HUES64 (cell line): ENCODE data around the gene CUL4B.
A peak's percentile ranks its signal among the peaks of the same experiment; 100 is the strongest.
"Not testable (repeated sequence)": the region's sequence is repeated elsewhere in the genome, so short reads cannot be mapped to it uniquely, and the experiment has no call there.

Source experiments
- H3K27ac ChIP-seq: 2 replicates; pipeline ENCODE4 v1.7.0; 2013; ENCODE audit warnings: low read depth, low read length, inconsistent platforms
- H3K27me3 ChIP-seq: 2 replicates; pipeline ENCODE4 v1.6.1; 2013; ENCODE audit warnings: mild to moderate bottlenecking, low read length; ENCODE audit not compliant: insufficient read depth
- H3K36me3 ChIP-seq: 2 replicates; pipeline ENCODE4 v1.6.1; 2013; ENCODE audit warnings: mild to moderate bottlenecking, low read length; ENCODE audit not compliant: insufficient read depth
- H3K4me1 ChIP-seq: 2 replicates; pipeline ENCODE4 v1.6.1; 2013; ENCODE audit warnings: mild to moderate bottlenecking, low read length, moderate library complexity; ENCODE audit not compliant: insufficient read depth
- H3K4me3 ChIP-seq: 2 replicates; pipeline ENCODE4 v1.5.1; 2013; ENCODE audit warnings: mild to moderate bottlenecking, low read length, moderate library complexity
- H3K9ac ChIP-seq: 2 replicates; pipeline ENCODE4 v1.6.1; 2013; ENCODE audit warnings: mild to moderate bottlenecking, low read depth, low read length
- H3K9me3 ChIP-seq: 2 replicates; pipeline ENCODE4 v1.6.1; 2013; ENCODE audit warnings: low read depth, low read length; ENCODE audit not compliant: insufficient read depth
- WGBS: fragments of 150-250, 120-280 bp; methylation state at CpG from one replicate; pipeline ENCODE4 v1.1.7; 2013; ENCODE audit warnings: missing lambda C conversion rate; 5-methylcytosine and 5-hydroxymethylcytosine counted together

The CUL4B gene

GRCh38 chrX:120517936-120518335 lies 42.8 kb downstream of the CUL4B start:
- no peaks in the 10 kb centered on the region for H3K27me3 ChIP-seq
- no peak overlapping the region for H3K9ac ChIP-seq
- H3K4me3 ChIP-seq: no peak overlapping the region
- peaks cover 5% of the 10 kb centered on the region; the same call in 1 of the 2 replicates for H3K4me1 ChIP-seq
- no peak overlapping the region for H3K27ac ChIP-seq
- H3K36me3 ChIP-seq: no peaks in the 10 kb centered on the region
- 95% methylated on average over 2 of the region's 3 CpGs for WGBS
- no peaks in the 10 kb centered on the region for H3K9me3 ChIP-seq

- Histone ChIP-seq H3K27ac (no peak overlapping the region), H3K9me3 (no peaks in the 10 kb centered on the region), H3K4me1 (peaks cover 5% of the 10 kb centered on the region; the same call in 1 of the 2 replicates), H3K4me3 (no peak overlapping the region), H3K27me3 (no peaks in the 10 kb centered on the region), H3K9ac (no peak overlapping the region), H3K36me3 (no peaks in the 10 kb centered on the region)
- WGBS: 20% methylated on average over 1 of the region's 1 CpG
Measured at GRCh38 chrX:120514236-120514635, 46.5 kb downstream of the CUL4B start.

- Histone ChIP-seq H3K27ac (no peak overlapping the region), H3K27me3 (no peaks in the 10 kb centered on the region), H3K9me3 (no peaks in the 10 kb centered on the region), H3K4me3 (no peak overlapping the region), H3K4me1 (peaks cover 5% of the 10 kb centered on the region; the same call in 1 of the 2 replicates), H3K9ac (no peak overlapping the region), H3K36me3 (no peaks in the 10 kb centered on the region)
- WGBS: 100% methylated on average over 1 of the region's 2 CpGs
Measured at GRCh38 chrX:120512627-120513026, 48.1 kb downstream of the CUL4B start.

GRCh38 chrX:120512222-120512621 lies 48.5 kb downstream of the CUL4B start:
- Histone ChIP-seq H3K9me3 (no peaks in the 10 kb centered on the region), H3K27ac (no peak overlapping the region), H3K27me3 (no peaks in the 10 kb centered on the region), H3K4me3 (no peak overlapping the region), H3K36me3 (no peaks in the 10 kb centered on the region), H3K9ac (no peak overlapping the region), H3K4me1 (peaks cover 5% of the 10 kb centered on the region; the same call in 1 of the 2 replicates)
- WGBS: 94% methylated on average over 3 of the region's 3 CpGs

- 91% methylated on average over 1 of the region's 1 CpG for WGBS
- Histone ChIP-seq H3K27ac (no peak overlapping the region), H3K36me3 (no peaks in the 10 kb centered on the region), H3K9ac (no peak overlapping the region), H3K27me3 (no peaks in the 10 kb centered on the region), H3K4me3 (no peak overlapping the region), H3K4me1 (no peaks in the 10 kb centered on the region), H3K9me3 (no peaks in the 10 kb centered on the region)
Measured at GRCh38 chrX:120504569-120504968, 56.2 kb downstream of the CUL4B start.

GRCh38 chrX:120499301-120500072 lies 61.3 kb downstream of the CUL4B start:
- Histone ChIP-seq H3K9ac (no peak overlapping the region), H3K9me3 (no peaks in the 10 kb centered on the region), H3K36me3 (no peaks in the 10 kb centered on the region), H3K4me3 (no peak overlapping the region), H3K27me3 (no peaks in the 10 kb centered on the region), H3K4me1 (no peaks in the 10 kb centered on the region), H3K27ac (no peak overlapping the region)
- 88% methylated on average over 3 of the region's 4 CpGs for WGBS

GRCh38 chrX:120490119-120490518 lies 70.6 kb downstream of the CUL4B start:
- H3K9me3 ChIP-seq, H3K4me1 ChIP-seq, H3K36me3 ChIP-seq, H3K27ac ChIP-seq, H3K9ac ChIP-seq, H3K27me3 ChIP-seq, H3K4me3 ChIP-seq: not testable (repeated sequence)
- 100% methylated on average over 1 of the region's 2 CpGs for WGBS

GRCh38 chrX:120486786-120487185 lies 74.0 kb downstream of the CUL4B start:
- no peaks in the 10 kb centered on the region for H3K27me3 ChIP-seq
- H3K9me3 ChIP-seq: no peaks in the 10 kb centered on the region
- no peak overlapping the region for H3K4me3 ChIP-seq
- no peaks in the 10 kb centered on the region for H3K4me1 ChIP-seq
- WGBS: 87% methylated on average over 6 of the region's 9 CpGs
- no peaks in the 10 kb centered on the region for H3K36me3 ChIP-seq
- H3K27ac ChIP-seq: no peak overlapping the region
- H3K9ac ChIP-seq: no peak overlapping the region

GRCh38 chrX:120485638-120486520 lies 74.9 kb downstream of the CUL4B start:
- no peaks in the 10 kb centered on the region for H3K4me1 ChIP-seq
- peak overlapping the region; percentile 63 for H3K4me3 ChIP-seq
- H3K36me3 ChIP-seq: no peaks in the 10 kb centered on the region
- peak overlapping the region; percentile 77; the same call in 1 of the 2 replicates for H3K27ac ChIP-seq
- H3K27me3 ChIP-seq: no peaks in the 10 kb centered on the region
- peak overlapping the region; percentile 88 for H3K9ac ChIP-seq
- H3K9me3 ChIP-seq: no peaks in the 10 kb centered on the region
- WGBS: 5% methylated on average over 34 of the region's 39 CpGs

GRCh38 chrX:120485315-120485637 lies 75.5 kb downstream of the CUL4B start:
- peak overlapping the region; percentile 63 for H3K4me3 ChIP-seq
- H3K9me3 ChIP-seq: no peaks in the 10 kb centered on the region
- peak overlapping the region; percentile 77; the same call in 1 of the 2 replicates for H3K27ac ChIP-seq
- no peaks in the 10 kb centered on the region for H3K36me3 ChIP-seq
- H3K4me1 ChIP-seq: no peaks in the 10 kb centered on the region
- peak overlapping the region; percentile 88 for H3K9ac ChIP-seq
- no peaks in the 10 kb centered on the region for H3K27me3 ChIP-seq
- WGBS: 95% methylated on average over 3 of the region's 3 CpGs

GRCh38 chrX:120477453-120477852 lies 83.3 kb downstream of the CUL4B start:
- 89% methylated on average over 3 of the region's 3 CpGs for WGBS
- H3K27ac ChIP-seq: no peak overlapping the region
- no peak overlapping the region for H3K4me3 ChIP-seq
- H3K36me3 ChIP-seq: no peaks in the 10 kb centered on the region
- H3K9ac ChIP-seq: no peak overlapping the region
- H3K4me1 ChIP-seq: no peaks in the 10 kb centered on the region
- no peaks in the 10 kb centered on the region for H3K27me3 ChIP-seq
- H3K9me3 ChIP-seq: no peaks in the 10 kb centered on the region
